Lung (tissue), 12 donors: Measurements from ENCODE around the gene GIMAP4. TPM values are rescaled to one million over a fixed set of nuclear protein-coding genes. Genes with fewer than 3 reads are reported as not detected.

Experiments
- ATAC-seq: fragments of 200-7000 bp; cut with Tn5 transposase; one replicate; pipeline ENCODE4 v1.9.1; 2020; ENCODE audit warnings: moderate number of reproducible peaks; ENCODE audit not compliant: insufficient read depth, low FRiP score
- DNase-seq, 3 donors: peaks; one replicate each; pipeline ENCODE4 v3.0.0-alpha.2; 2013 to 2017
- H3K27ac ChIP-seq, 2 donors: one replicate each; pipeline ENCODE4 v1.5.1; 2013; ENCODE audit warnings: mild to moderate bottlenecking in 2 of 2, moderate library complexity in 2 of 2, control low read depth in 1 of 2, inconsistent platforms in 1 of 2, low read depth in 1 of 2, low read length in 1 of 2
- H3K27me3 ChIP-seq, 3 donors: one replicate each; pipeline ENCODE4 v1.5.1; 2013; ENCODE audit warnings: low read length in 2 of 3; ENCODE audit not compliant: control insufficient read depth in 3 of 3, insufficient read depth in 3 of 3
- H3K36me3 ChIP-seq, 4 donors: one replicate each; pipeline ENCODE4 v1.5.1; 2013; ENCODE audit warnings: low read length in 4 of 4, mild to moderate bottlenecking in 1 of 4, moderate library complexity in 1 of 4; ENCODE audit not compliant: control insufficient read depth in 4 of 4, insufficient read depth in 4 of 4
- H3K4me1 ChIP-seq, 5 donors: one replicate each; pipeline ENCODE4 v1.5.1; 2013; ENCODE audit warnings: low read length in 5 of 5, mild to moderate bottlenecking in 2 of 5, moderate library complexity in 1 of 5; ENCODE audit not compliant: control insufficient read depth in 5 of 5, insufficient read depth in 5 of 5
- H3K4me3 ChIP-seq: one replicate; pipeline ENCODE4 v1.5.1; 2013; ENCODE audit warnings: mild to moderate bottlenecking, control low read depth, moderate library complexity
- H3K9ac ChIP-seq, 2 donors: one replicate each; pipeline ENCODE4 v1.5.1; 2013; ENCODE audit warnings: low read length in 2 of 2, control low read depth in 1 of 2; ENCODE audit not compliant: insufficient read depth in 1 of 2
- H3K9me3 ChIP-seq, 4 donors: one replicate each; pipeline ENCODE4 v1.5.1; 2013; ENCODE audit warnings: low read length in 3 of 4, mild to moderate bottlenecking in 1 of 4, moderate library complexity in 1 of 4; ENCODE audit not compliant: control insufficient read depth in 4 of 4, insufficient read depth in 3 of 4
- CTCF ChIP-seq: IDR thresholded peaks from 2 replicates; pipeline ENCODE4 v1.5.1; 2012; ENCODE audit warnings: mild to moderate bottlenecking; ENCODE audit errors: control extremely low read depth, extremely low read depth
- WGBS, 2 donors: extraction: QIAGEN DNeasy Blood & Tissue Kit; methylation state at CpG; one replicate each; pipeline ENCODE4 v1.1.7; 2013; 5-methylcytosine and 5-hydroxymethylcytosine counted together
- polyA plus RNA-seq, 2 donors: library from polyadenylated mRNA; stranded (reverse); fragments of 200-250 nt; gene quantifications; one replicate each; pipeline ENCODE4 v1.2.1, GENCODE V29; 2013
- total RNA-seq, 2 donors: library from RNA; depleted of rRNA in 1 of 2; stranded (reverse); fragments of >200 nt in 1 of 2; gene quantifications; one replicate each; pipeline ENCODE4 v1.2.1, GENCODE V29; 2014 to 2021
- donor health status: control.
- donor health status: control.
- donor health status: Bipolar disorder and iron deficiency.
- donor health status: healthy.
- donor health status: DM: yes; HTN: yes; CAD: no.

Gene GIMAP4
- total and polyA plus RNA-seq, 4 donors, result 26.2 to 66.2 (median 48.7) TPM

GRCh38 chr7:150580638-150581394 lies 13.6 kb downstream of the GIMAP4 start:
- no peaks in the 10 kb centered on the region for H3K27me3 ChIP-seq
- no peak for TF ChIP-seq CTCF
- no peaks in the 10 kb centered on the region for H3K9me3 ChIP-seq
- peaks cover 0 to 8% (median 0%) of the 10 kb centered on the region in 5 donors for H3K4me1 ChIP-seq
- no peak overlapping the region for H3K9ac ChIP-seq
- DNase-seq, result no peak
- WGBS, 2 donors, result 78 to 80% methylated on average over 3 of the region's 3 CpGs
- no peak for ATAC-seq
- no peak overlapping the region for H3K4me3 ChIP-seq
- no peaks in the 10 kb centered on the region for H3K36me3 ChIP-seq
- no peak overlapping the region for H3K27ac ChIP-seq

- TF ChIP-seq CTCF, result no peak
- Histone ChIP-seq H3K27me3 (no peaks in the 10 kb centered on the region), H3K9ac (no peak overlapping the region), H3K9me3 (no peaks in the 10 kb centered on the region), H3K4me1 (peaks cover 0 to 8% (median 0%) of the 10 kb centered on the region in 5 donors), H3K4me3 (no peak overlapping the region), H3K36me3 (no peaks in the 10 kb centered on the region), H3K27ac (peak overlapping the region; percentile 57 to 70)
- no peak for ATAC-seq
- no peak for DNase-seq
- 82 to 88% methylated on average over 7 of the region's 7 CpGs for WGBS, 2 donors
Measured at GRCh38 chr7:150585199-150585598, 18.0 kb downstream of the GIMAP4 start.

GRCh38 chr7:150586068-150586784 lies 19.0 kb downstream of the GIMAP4 start:
- Histone ChIP-seq H3K9ac (no peak overlapping the region), H3K4me3 (no peak overlapping the region), H3K9me3 (no peaks in the 10 kb centered on the region), H3K4me1 (peaks cover 0 to 8% (median 0%) of the 10 kb centered on the region in 5 donors), H3K27me3 (no peaks in the 10 kb centered on the region), H3K27ac (peak overlapping the region; percentile 68 to 70), H3K36me3 (no peaks in the 10 kb centered on the region)
- TF ChIP-seq CTCF, result no peak
- ATAC-seq (peak; percentile 75), DNase-seq (peak in 1 of 3 donors; percentile 14)
- 46 to 47% methylated on average over 4 of the region's 4 CpGs for WGBS, 2 donors
